Peyer's patch (tissue), 4 donors: ENCODE data around the gene TRERF1. TPM values are rescaled to one million over a fixed set of nuclear protein-coding genes. Genes with fewer than 3 reads are reported as not detected.
"Not testable (repeated sequence)": the region's sequence is repeated elsewhere in the genome, so short reads cannot be mapped to it uniquely, and the experiment has no call there.

Experiments used
- DNase-seq, 3 donors: peaks; one replicate each; pipeline ENCODE4 v3.0.0-alpha.2; 2017 to 2019
- H3K27ac ChIP-seq, 4 donors: fragments of 200-600 bp; sonication (generic); one replicate each; pipeline ENCODE4 v1.5.1; 2016 to 2019
- H3K27me3 ChIP-seq, 2 donors: fragments of 200-600 bp; sonication (generic); one replicate each; pipeline ENCODE4 v1.5.1; 2019
- H3K36me3 ChIP-seq, 3 donors: fragments of 200-600 bp; sonication (generic); one replicate each; pipeline ENCODE4 v1.5.1; 2016 to 2019
- H3K4me1 ChIP-seq, 4 donors: fragments of 200-600 bp; sonication (generic); one replicate each; pipeline ENCODE4 v1.5.1; 2016 to 2019
- H3K4me3 ChIP-seq, 4 donors: fragments of 200-600 bp; sonication (generic); 1 replicate in 3 of 4; 2 replicates in 1 of 4; pipeline ENCODE4 v1.5.1; 2016 to 2019; ENCODE audit warnings: mild to moderate bottlenecking in 1 of 4
- H3K9me3 ChIP-seq, 4 donors: fragments of 200-600 bp; sonication (generic); one replicate each; pipeline ENCODE4 v1.5.1; 2016 to 2019; ENCODE audit warnings: mild to moderate bottlenecking in 1 of 4
- CTCF ChIP-seq, 6 experiments: fragments of 450-650 bp in 4 of 6; fragments of 200-600 bp in 2 of 6; sonication (generic) in 1 of 6; IDR thresholded peaks; one replicate each; pipeline ENCODE4 v1.5.1; 2017 to 2019; ENCODE audit warnings: antibody characterized with exemption in 6 of 6, mild to moderate bottlenecking in 3 of 6, moderate library complexity in 1 of 6
- POLR2A ChIP-seq, 2 donors: fragments of 450-650 bp; IDR thresholded peaks; one replicate each; pipeline ENCODE4 v1.5.1; 2017; ENCODE audit warnings: antibody characterized with exemption in 2 of 2, mild to moderate bottlenecking in 2 of 2, moderate library complexity in 2 of 2
- total RNA-seq, 4 donors: library from RNA; depleted of rRNA; stranded (reverse); fragments of >200 nt; gene quantifications; one replicate each; pipeline ENCODE4 v1.1.0, GENCODE V29; 2016

The TRERF1 gene
- total RNA-seq, 4 donors from 2014 or later = 4.6 to 28.1 (median 8.5) TPM

DNA sequence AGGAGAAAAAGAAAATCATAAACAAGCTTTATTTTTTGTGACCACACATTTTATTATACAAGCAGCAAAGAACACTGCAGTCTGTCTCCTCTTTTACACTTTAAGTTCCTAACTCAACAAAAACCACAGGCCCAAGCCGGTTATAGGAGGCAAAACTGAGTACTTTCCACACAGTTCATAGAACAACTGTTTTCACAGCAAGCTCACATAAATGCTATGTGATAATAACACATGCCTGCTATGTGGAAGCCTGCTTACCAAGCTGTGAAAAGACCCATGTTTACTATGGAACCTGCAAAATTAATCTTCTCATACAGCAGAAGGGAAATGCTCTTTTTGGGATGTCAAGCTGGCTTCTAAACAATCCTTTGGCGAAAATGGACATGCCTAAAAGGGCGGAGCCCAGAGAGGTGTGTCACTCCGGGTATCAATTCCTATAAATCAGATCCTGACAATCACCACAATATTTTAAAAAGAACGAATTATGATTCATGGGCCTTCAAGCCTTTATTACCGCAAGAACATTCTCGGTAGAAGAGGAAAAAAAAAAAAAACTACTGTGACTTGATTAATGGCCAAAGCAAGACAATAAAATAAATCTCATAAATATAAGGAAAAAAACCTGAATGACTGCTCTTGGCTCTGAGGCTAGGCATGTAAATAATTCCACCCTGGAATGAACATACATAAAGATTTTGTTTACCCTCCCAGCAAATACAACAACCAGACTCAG lies 2.6 kb downstream of the TRERF1 start:
- DNase-seq = no peak
- Histone ChIP-seq H3K27me3 (no peaks in the 10 kb centered on the region), H3K4me1 (peaks cover 0 to 33% (median 4%) of the 10 kb centered on the region in 4 donors), H3K4me3 (peak overlapping the region in 1 of 4 donors; percentile 97), H3K9me3 (no peaks in the 10 kb centered on the region), H3K36me3 (no peaks in the 10 kb centered on the region), H3K27ac (peak overlapping the region in 3 of 4 donors; percentile 20 to 96 (median 52))
- TF ChIP-seq CTCF (IDR thresholded peaks at IDR 0.05) (no peak), POLR2A (IDR thresholded peaks at IDR 0.05) (no peak)

DNA sequence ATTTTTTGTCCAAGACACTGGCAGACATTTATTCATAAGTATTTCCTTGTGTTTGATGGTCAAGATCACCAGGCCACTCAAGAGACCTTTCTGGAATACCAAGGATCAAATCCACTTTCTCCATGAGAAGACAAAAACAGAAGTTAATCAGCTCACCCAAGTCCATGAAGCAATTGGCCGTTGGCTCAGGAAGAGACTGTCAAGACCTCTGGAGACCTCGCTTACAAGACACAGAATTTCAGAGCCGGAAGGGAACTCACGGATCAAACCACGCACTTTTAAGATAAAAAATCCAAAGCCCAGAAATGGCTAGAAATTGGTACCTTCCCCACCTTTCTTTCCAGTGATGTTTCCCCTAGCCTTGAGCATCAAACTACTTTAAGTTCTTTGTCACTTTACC lies 3.3 kb downstream of the TRERF1 start:
- no peaks in the 10 kb centered on the region for H3K27me3 ChIP-seq
- no peaks in the 10 kb centered on the region for H3K9me3 ChIP-seq
- H3K27ac ChIP-seq = peak overlapping the region in 3 of 4 donors; percentile 5 to 96 (median 20)
- peaks cover 0 to 26% (median 2%) of the 10 kb centered on the region in 4 donors for H3K4me1 ChIP-seq
- DNase-seq = no peak
- no peak overlapping the region for H3K4me3 ChIP-seq
- no peaks in the 10 kb centered on the region for H3K36me3 ChIP-seq
- no peak for TF ChIP-seq CTCF (IDR thresholded peaks at IDR 0.05)
- TF ChIP-seq POLR2A (IDR thresholded peaks at IDR 0.05) = no peak

DNA sequence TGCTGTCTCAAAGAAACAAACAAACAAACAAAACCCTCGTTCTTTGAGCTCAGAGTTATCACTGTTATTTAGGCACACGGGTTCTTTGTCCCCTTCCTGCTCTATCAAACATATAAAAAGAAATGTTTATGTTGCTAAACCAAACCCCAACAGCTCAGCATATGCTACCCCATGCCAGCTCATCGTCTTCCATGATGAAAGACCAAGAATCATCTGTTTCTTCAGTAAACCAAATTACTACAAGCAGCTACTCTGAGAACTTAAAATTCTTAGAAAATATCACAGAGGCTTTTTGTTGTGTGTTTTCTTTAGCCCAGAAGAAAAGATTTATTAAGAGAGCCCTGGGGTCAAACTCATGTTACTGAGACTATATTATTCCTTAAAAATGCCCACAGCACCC lies 4.7 kb downstream of the TRERF1 start:
- no peaks in the 10 kb centered on the region for H3K27me3 ChIP-seq
- no peak overlapping the region for H3K4me3 ChIP-seq
- peaks cover 0 to 23% (median 2%) of the 10 kb centered on the region in 4 donors for H3K4me1 ChIP-seq
- no peaks in the 10 kb centered on the region for H3K9me3 ChIP-seq
- no peak for TF ChIP-seq CTCF (IDR thresholded peaks at IDR 0.05)
- no peak for TF ChIP-seq POLR2A (IDR thresholded peaks at IDR 0.05)
- no peaks in the 10 kb centered on the region for H3K36me3 ChIP-seq
- no peak for DNase-seq
- H3K27ac ChIP-seq = no peak overlapping the region

- H3K27ac ChIP-seq = no peak overlapping the region
- DNase-seq = no peak
- no peaks in the 10 kb centered on the region for H3K9me3 ChIP-seq
- H3K4me1 ChIP-seq = peaks cover 0 to 24% (median 2%) of the 10 kb centered on the region in 4 donors
- TF ChIP-seq POLR2A (IDR thresholded peaks at IDR 0.05) (no peak), CTCF (IDR thresholded peaks at IDR 0.05) (no peak)
- H3K4me3 ChIP-seq = no peak overlapping the region
- no peaks in the 10 kb centered on the region for H3K27me3 ChIP-seq
- no peaks in the 10 kb centered on the region for H3K36me3 ChIP-seq
Measured at GRCh38 chr6:42446370-42446769, 5.4 kb downstream of the TRERF1 start.

GRCh38 chr6:42445955-42446354 lies 5.8 kb downstream of the TRERF1 start:
- not testable (repeated sequence) for H3K27me3 ChIP-seq, H3K4me3 ChIP-seq, H3K27ac ChIP-seq, H3K36me3 ChIP-seq, DNase-seq, H3K9me3 ChIP-seq
- peaks cover 0 to 22% (median 2%) of the 10 kb centered on the region in 4 donors for H3K4me1 ChIP-seq

GRCh38 chr6:42443312-42444060 lies 8.2 kb downstream of the TRERF1 start:
- no peaks in the 10 kb centered on the region for H3K36me3 ChIP-seq
- TF ChIP-seq POLR2A (IDR thresholded peaks at IDR 0.05) (no peak), CTCF (IDR thresholded peaks at IDR 0.05) (no peak)
- DNase-seq = peak in 1 of 3 donors; percentile 9
- H3K27me3 ChIP-seq = no peaks in the 10 kb centered on the region
- peak overlapping the region in 3 of 4 donors; percentile 24 to 50 (median 40) for H3K27ac ChIP-seq
- H3K4me1 ChIP-seq = peaks cover 0 to 13% (median 0%) of the 10 kb centered on the region in 4 donors
- H3K4me3 ChIP-seq = no peak overlapping the region
- no peaks in the 10 kb centered on the region for H3K9me3 ChIP-seq
